Daoy (cell line): ENCODE results near the gene ISX. TPM values are rescaled to one million over a fixed set of nuclear protein-coding genes. Genes with fewer than 3 reads are reported as not detected.

Experiments used
- DNase-seq: peaks from one replicate; pipeline ENCODE4 v3.0.0-alpha.2; 2015; ENCODE audit warnings: low read depth
- total RNA-seq: library from RNA; depleted of rRNA; stranded (reverse); fragments of >200 nt; shearing (Covaris generic); gene quantifications from 2 replicates; pipeline ENCODE4 v1.2.3, GENCODE V29; 2014; rRNA removed

Gene ISX
- total RNA-seq, 1 experiment from 2014 or later, result not detected

GRCh38 chr22:35113341-35113740, 47.4 kb downstream of the ISX start:
- no peak for DNase-seq

DNA sequence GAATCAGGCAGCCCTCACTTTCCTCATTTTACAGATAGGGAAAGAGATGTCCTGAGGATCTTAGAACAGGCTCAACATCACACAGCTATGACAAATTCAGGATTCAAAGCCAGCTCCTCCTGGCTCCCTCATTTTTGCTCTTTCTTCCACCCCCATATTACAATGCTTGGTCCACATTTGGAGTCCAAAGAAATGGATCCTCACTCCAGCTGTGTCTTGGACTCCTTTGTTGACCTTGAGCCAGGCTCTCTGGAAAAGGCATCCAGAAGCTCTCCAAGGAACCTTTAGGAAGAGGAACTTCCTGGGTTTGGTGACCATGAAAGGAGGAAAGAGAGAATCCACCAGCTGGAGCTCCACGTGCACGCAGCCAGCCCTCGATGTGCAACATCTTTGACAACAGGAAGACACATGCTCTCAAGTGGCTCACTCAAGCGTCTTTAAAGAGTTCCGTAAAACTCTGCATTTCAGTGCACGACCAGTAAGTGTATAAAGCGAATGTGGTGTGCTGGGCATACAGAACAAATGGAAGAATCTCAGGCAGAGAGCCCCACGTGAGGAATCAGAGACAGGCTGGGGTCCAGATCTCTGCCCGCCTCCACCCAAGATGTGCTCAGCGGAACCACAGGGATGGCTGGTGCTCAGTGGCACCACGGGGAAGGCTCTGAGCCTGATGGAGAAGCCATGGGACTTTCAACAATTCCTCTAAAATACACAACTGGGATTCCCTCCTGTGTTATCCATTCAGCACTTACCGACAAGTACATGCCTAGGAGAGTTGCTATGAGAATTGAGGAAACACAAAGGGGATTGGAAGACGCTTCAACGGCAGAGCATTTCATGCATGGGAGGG, 48.4 kb downstream of the ISX start:
- no peak for DNase-seq

- DNase-seq, result no peak
These were observed 49.6 kb downstream of the ISX start for GRCh38 chr22:35115515-35115914.

DNA sequence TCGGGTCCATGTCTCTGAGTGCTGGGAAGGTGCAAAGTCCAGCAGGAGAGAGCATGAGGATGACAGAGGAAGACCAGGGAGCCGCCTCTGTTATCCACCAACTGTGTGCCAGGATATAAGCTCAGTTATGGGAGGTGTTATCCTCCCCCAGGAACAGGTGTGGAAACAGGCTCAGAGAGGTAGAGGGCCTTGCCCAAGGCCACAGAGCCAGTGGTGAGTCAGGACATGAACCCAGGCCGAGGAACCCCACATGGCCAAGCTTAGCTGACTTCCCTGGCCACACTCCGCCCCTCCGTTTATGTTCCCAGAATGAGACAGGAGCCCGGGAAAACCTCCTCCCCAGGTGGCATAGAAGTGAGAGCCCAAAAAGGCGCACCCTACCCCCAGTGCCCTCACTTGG, 50.3 kb downstream of the ISX start:
- no peak for DNase-seq

DNA sequence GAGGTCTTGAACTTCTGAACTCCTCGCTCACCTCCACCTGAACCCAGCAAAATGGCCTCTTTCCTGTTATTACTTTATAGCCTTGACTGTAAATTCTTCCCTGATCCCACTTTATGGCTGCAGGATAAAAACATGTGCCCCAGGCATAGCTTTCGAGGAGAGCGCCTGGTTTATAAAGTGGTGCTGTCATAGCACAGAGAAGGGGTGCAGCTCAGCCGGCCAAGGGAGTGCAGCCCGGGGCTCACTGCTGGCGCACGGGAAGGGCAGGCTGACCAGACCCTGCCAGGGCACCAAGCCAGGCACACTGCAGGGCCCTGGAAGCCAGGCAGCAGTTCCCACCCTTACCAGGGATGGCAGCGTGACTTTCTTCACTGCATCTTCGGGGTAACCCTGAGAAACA, 50.9 kb downstream of the ISX start:
- DNase-seq, result no peak

DNA sequence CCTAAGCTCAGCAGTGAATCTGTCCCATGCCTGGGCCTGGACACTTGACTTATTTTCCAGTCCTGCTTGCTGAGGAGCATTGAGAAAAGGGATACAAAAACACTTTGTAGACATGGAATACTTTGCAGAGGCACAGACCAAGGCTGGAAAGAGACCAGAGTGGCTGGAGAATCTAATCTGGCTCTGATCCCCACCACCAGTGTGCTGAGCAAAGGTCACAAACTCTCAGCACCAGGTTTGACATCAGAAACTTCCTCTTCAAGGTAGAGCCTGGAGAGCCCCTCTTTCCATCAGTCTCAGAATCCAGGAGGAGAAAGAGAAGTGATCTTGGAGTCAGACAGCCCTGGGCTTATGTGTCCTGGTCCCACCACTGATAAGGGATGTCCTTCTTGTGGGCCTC, 53.5 kb downstream of the ISX start:
- no peak for DNase-seq

DNA sequence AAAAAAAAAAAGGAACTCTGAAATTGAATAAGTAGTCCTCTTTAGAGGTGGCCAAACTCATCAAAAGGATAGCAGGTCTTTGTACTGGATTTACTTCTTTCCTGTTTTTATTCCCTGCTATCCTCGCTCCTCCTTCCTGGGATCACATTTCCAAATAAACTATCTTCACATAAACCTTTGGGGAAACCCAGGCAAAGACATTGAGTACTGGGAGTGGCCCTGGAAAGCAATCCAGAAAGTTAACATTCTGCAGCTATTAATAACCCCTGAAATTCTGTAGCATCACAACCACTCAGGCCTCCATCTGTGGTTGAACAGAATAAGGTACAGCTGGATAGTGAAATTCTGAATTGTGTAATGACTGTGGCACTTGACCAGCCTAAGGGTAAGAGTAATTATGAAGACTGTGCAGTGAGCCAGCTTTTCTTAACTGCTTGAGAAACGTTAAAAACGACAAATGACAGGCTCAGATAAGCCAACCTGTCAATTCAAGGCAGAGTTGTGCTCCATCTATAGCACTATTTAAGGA, 58.8 kb downstream of the ISX start:
- DNase-seq, result no peak

DNA sequence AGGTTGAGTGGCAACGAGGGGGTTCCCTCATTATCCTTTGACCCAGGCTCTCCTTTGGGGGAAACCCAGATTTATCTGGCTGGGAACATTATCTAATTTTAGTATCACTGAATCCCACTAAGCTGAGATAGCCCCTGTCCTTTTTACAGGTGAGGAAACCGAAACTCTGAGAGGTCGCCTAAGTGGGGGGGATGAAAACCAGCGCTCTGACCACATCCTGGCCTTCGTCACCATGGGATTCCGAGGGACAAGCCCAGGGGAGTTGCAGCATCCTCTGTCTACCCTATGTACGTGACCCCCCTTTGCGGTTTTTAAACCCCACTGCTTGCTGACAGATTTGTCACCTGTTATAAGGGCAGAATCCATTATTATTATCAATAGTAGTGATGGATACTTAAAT, 61.0 kb downstream of the ISX start:
- no peak for DNase-seq

DNA sequence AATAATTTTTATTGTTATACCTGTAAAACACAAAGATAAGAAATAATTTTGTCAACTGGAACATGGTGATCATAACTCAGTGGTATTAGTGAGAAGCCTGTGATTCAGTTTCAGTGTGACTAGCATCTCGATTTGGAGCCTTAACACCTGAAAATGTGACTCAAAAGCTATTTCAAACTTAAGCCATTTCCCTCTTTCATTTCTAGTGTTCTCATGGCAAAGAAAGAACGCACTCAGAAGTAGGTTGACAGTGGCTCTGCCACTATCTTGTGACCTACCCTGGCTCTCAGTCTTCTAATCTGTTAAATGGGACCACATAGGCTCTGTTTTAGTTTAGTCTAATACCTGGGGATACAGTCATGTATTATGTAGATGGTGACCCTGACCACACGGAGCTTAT, 62.7 kb downstream of the ISX start:
- DNase-seq, result no peak

- no peak for DNase-seq
These were observed 65.6 kb downstream of the ISX start for GRCh38 chr22:35131525-35132000.

DNA sequence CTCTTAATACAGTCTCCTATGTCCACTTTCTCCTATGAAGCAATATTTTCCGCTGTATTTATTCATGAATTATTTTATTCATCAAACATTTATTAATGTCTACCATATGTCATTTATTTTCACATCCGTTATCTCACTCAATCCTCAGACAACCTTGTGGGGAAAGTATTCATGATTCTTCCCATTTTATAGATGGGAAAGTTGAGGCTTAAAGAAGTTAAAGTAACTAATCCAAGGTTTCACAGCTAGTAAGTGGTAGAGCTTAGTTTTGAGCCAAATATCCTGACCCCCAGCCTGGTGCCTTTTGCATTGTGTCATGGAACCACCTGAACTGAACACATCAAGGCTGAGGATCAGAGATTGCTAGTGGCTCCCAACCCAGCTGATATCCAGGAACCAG, 66.6 kb downstream of the ISX start:
- no peak for DNase-seq

GRCh38 chr22:35133702-35134380, 67.9 kb downstream of the ISX start:
- no peak for DNase-seq

GRCh38 chr22:35134637-35135036, 68.7 kb downstream of the ISX start:
- DNase-seq, result no peak

DNA sequence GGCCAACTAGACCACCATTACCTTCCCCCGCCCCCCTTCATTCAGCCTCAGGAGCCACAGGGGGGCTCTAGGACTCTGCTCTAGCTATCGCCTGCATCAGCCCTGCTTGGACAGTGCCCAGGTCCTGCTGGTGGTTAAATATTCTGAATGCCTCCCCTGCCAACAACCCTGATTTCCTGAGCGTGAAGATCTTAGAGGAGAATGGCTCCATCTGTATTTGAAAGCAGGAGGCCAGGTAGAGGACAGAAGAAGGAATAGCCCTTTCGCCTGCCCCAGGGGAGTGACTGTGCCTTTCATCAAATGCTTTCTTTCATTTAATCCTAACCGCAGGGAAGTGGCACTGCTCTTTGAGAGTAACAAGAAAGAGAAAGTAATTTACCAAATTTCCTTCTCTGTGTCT, 69.2 kb downstream of the ISX start:
- no peak for DNase-seq

Other genes with a start within 250 kb of the ISX start
- 10.3 and 11.0 TPM in 2 replicates for gene HMGXB4, start 191.3 kb downstream of the ISX start, total RNA-seq
- gene TOM1, start 233.7 kb downstream of the ISX start, total RNA-seq, result 19.9 and 25.8 TPM in 2 replicates